ENCODE results near the gene PRKAG1.

DNA sequence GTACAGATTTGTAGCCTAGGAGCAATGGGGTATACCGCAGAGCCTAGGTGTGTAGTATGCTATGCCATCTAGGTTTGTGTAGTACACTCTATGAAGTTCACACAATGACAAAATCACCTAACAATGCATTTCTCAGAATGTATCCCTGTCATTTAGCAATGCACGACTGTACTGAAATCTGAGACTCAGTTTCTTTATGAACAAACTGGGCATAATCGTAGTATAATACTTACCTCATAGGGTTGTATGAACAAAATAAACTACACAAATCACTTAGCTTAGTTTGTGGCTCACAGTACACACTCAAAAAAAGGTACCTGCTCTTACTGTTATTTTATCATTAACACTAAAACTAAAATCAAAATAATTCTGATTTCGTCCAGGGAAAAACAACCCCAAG, 6.9 kb upstream of the PRKAG1 start:
- TF ChIP-seq, protein P1, sequence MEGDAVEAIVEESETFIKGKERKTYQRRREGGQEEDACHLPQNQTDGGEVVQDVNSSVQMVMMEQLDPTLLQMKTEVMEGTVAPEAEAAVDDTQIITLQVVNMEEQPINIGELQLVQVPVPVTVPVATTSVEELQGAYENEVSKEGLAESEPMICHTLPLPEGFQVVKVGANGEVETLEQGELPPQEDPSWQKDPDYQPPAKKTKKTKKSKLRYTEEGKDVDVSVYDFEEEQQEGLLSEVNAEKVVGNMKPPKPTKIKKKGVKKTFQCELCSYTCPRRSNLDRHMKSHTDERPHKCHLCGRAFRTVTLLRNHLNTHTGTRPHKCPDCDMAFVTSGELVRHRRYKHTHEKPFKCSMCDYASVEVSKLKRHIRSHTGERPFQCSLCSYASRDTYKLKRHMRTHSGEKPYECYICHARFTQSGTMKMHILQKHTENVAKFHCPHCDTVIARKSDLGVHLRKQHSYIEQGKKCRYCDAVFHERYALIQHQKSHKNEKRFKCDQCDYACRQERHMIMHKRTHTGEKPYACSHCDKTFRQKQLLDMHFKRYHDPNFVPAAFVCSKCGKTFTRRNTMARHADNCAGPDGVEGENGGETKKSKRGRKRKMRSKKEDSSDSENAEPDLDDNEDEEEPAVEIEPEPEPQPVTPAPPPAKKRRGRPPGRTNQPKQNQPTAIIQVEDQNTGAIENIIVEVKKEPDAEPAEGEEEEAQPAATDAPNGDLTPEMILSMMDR (IDR thresholded peaks at IDR 0.05), result no peak
- no peak for TF ChIP-seq EZH2 (IDR thresholded peaks at IDR 0.05; ENCODE audit: borderline replicate concordance, insufficient read depth, low read depth, low read length, poor library complexity, severe bottlenecking)

Data from B cell (primary cell).